OCI-LY7 (cell line): ENCODE results near the gene LGI2. TPM values are rescaled to one million over a fixed set of nuclear protein-coding genes. Genes with fewer than 3 reads are reported as not detected.
A peak's percentile ranks its signal among the peaks of the same experiment; 100 is the strongest.

ENCODE experiments used
- BruUV-seq: library from RNA; stranded (reverse); fragments of 400-500 nt; replicated peaks from 2 replicates; lab custom pipeline; 2021; lab: Mats Ljungman, UMichigan
- CTCF ChIA-PET: fragments of 300-600 bp; sonication (Branson Sonifier 250); formaldehyde crosslinking; loops from one replicate; lab custom pipeline; 2022; ENCODE audit warnings: antibody characterized with exemption; ENCODE audit not compliant: unreplicated experiment; lab: Charles Lee
- POLR2A ChIA-PET: fragments of 300-600 bp; sonication (Branson Sonifier 250); formaldehyde crosslinking; loops from one replicate; lab custom pipeline; 2022; ENCODE audit warnings: antibody characterized with exemption; lab: Charles Lee
- DNase-seq: peaks from one replicate; pipeline ENCODE4 v3.0.0-alpha.2; 2015; ENCODE audit warnings: low spot score
- H2AFZ ChIP-seq: fragments of 200-600 bp; sonication (generic), shearing (Covaris generic); 2 replicates; pipeline ENCODE4 v1.6.1; 2014; ENCODE audit warnings: mild to moderate bottlenecking, antibody characterized with exemption, low read length, moderate library complexity
- H3K27ac ChIP-seq: fragments of 200-600 bp; sonication (generic); 2 replicates; pipeline ENCODE4 v1.5.1; 2014; ENCODE audit warnings: mixed run types, low read depth, mild to moderate bottlenecking, moderate library complexity, low read length, inconsistent platforms; ENCODE audit not compliant: poor library complexity, severe bottlenecking
- H3K36me3 ChIP-seq: fragments of 200-600 bp; sonication (generic); 2 replicates; pipeline ENCODE4 v1.6.1; 2014; ENCODE audit warnings: mild to moderate bottlenecking, antibody characterized with exemption, low read length, moderate library complexity, mixed read lengths; ENCODE audit not compliant: insufficient read depth
- H3K4me1 ChIP-seq: fragments of 200-600 bp; sonication (generic); 2 replicates; pipeline ENCODE4 v1.5.1; 2014; ENCODE audit warnings: mild to moderate bottlenecking, low read length; ENCODE audit not compliant: insufficient read depth, poor library complexity, severe bottlenecking
- H3K4me2 ChIP-seq: fragments of 200-600 bp; sonication (generic); 2 replicates; pipeline ENCODE4 v1.6.1; 2014; ENCODE audit warnings: mild to moderate bottlenecking, low read length
- H3K4me3 ChIP-seq: fragments of 200-600 bp; sonication (generic); 2 replicates; pipeline ENCODE4 v1.5.1; 2014; ENCODE audit warnings: mild to moderate bottlenecking, low read depth, low read length; ENCODE audit not compliant: poor library complexity, severe bottlenecking
- H3K79me2 ChIP-seq: fragments of 200-600 bp; sonication (generic); 2 replicates; pipeline ENCODE4 v1.6.1; 2016; ENCODE audit warnings: low read depth, mild to moderate bottlenecking, low read length, moderate library complexity, mixed read lengths; ENCODE audit not compliant: insufficient read depth
- H3K9me2 ChIP-seq: fragments of 200-600 bp; sonication (generic); 2 replicates; pipeline ENCODE4 v1.6.1; 2016; ENCODE audit warnings: mild to moderate bottlenecking, low read length, mixed read lengths; ENCODE audit not compliant: insufficient read depth
- H3K9me3 ChIP-seq: fragments of 200-600 bp; sonication (generic); 2 replicates; pipeline ENCODE4 v1.6.1; 2014; ENCODE audit warnings: mild to moderate bottlenecking, mixed run types, low read length, mixed read lengths
- H4K20me1 ChIP-seq: fragments of 200-600 bp; sonication (generic); 2 replicates; pipeline ENCODE4 v1.6.1; 2014; ENCODE audit warnings: mild to moderate bottlenecking, antibody characterized with exemption, low read length, moderate library complexity, mixed read lengths; ENCODE audit not compliant: insufficient read depth
- CTCF ChIP-seq: fragments of 200-600 bp; sonication (generic); conservative IDR thresholded peaks from 2 replicates; pipeline ENCODE4 v1.5.1; 2014; ENCODE audit warnings: mild to moderate bottlenecking, antibody characterized with exemption, low read length, moderate library complexity, mixed read lengths
- EZH2phosphoT487 ChIP-seq: fragments of 200-600 bp; sonication (generic); IDR thresholded peaks from 2 replicates; pipeline ENCODE4 v1.6.1; 2018; ENCODE audit warnings: low read depth, borderline replicate concordance, mild to moderate bottlenecking, mixed run types, antibody characterized with exemption, low read length, moderate library complexity, mixed read lengths
- intact Hi-C: fragments of 100-400 bp; cut with micrococcal nuclease; formaldehyde crosslinking; loops from one replicate; pipeline ENCODE4 v1.10.0; 2022; ENCODE audit not compliant: unreplicated experiment
- total RNA-seq, 2 experiments: library from RNA; depleted of rRNA in 1 of 2; stranded (reverse); fragments of >200 nt in 1 of 2; shearing (Covaris generic) in 1 of 2; gene quantifications; 2 replicates each; pipeline ENCODE4 v1.2.3, GENCODE V29; 2014 to 2022

Gene LGI2
- total RNA-seq, 2 experiments from 2014 or later: not detected

- no peaks in the 10 kb centered on the region for H3K79me2 ChIP-seq
- POLR2A ChIA-PET: no interaction called here
- H3K9me3 ChIP-seq: peaks cover 27% of the 10 kb centered on the region
- H3K36me3 ChIP-seq: no peaks in the 10 kb centered on the region
- DNase-seq: no peak
- H2AFZ ChIP-seq: no peak overlapping the region
- H3K4me1 ChIP-seq: no peaks in the 10 kb centered on the region
- TF ChIP-seq CTCF: no peak
- TF ChIP-seq EZH2phosphoT487: no peak
- no peak overlapping the region for H3K4me3 ChIP-seq
- intact Hi-C loops: no loop called here
- H4K20me1 ChIP-seq: no peaks in the 10 kb centered on the region
- BruUV-seq: no TSS peak
- H3K4me2 ChIP-seq: no peak overlapping the region
- CTCF ChIA-PET: no interaction called here
- no peaks in the 10 kb centered on the region for H3K9me2 ChIP-seq
- no peak overlapping the region for H3K27ac ChIP-seq
These were observed 64.7 kb downstream of the LGI2 start for GRCh38 chr4:24966076-24966475.

- no peaks in the 10 kb centered on the region for H3K79me2 ChIP-seq
- CTCF ChIA-PET: no interaction called here
- peak; percentile 68 for DNase-seq
- no TSS peak for BruUV-seq
- H4K20me1 ChIP-seq: no peaks in the 10 kb centered on the region
- H3K4me2 ChIP-seq: no peak overlapping the region
- H3K9me3 ChIP-seq: peaks cover 27% of the 10 kb centered on the region
- POLR2A ChIA-PET: no interaction called here
- H3K9me2 ChIP-seq: no peaks in the 10 kb centered on the region
- no peak overlapping the region for H3K4me3 ChIP-seq
- no peaks in the 10 kb centered on the region for H3K36me3 ChIP-seq
- H3K27ac ChIP-seq: no peak overlapping the region
- intact Hi-C loops: no loop called here
- TF ChIP-seq EZH2phosphoT487 (no peak), CTCF (no peak)
- H2AFZ ChIP-seq: no peak overlapping the region
- H3K4me1 ChIP-seq: no peaks in the 10 kb centered on the region
These were observed 65.1 kb downstream of the LGI2 start for GRCh38 chr4:24965627-24966026.

GRCh38 chr4:24963277-24963676 lies 67.5 kb downstream of the LGI2 start:
- Histone ChIP-seq H3K9me2 (no peaks in the 10 kb centered on the region), H3K27ac (no peak overlapping the region), H3K79me2 (no peaks in the 10 kb centered on the region), H3K4me1 (no peaks in the 10 kb centered on the region), H3K4me3 (no peak overlapping the region), H3K9me3 (peaks cover 27% of the 10 kb centered on the region), H2AFZ (no peak overlapping the region), H3K4me2 (no peak overlapping the region), H3K36me3 (no peaks in the 10 kb centered on the region), H4K20me1 (no peaks in the 10 kb centered on the region)
- intact Hi-C loops: no loop called here
- ChIA-PET POLR2A (no interaction called here), CTCF (no interaction called here)
- DNase-seq: no peak
- TF ChIP-seq CTCF: no peak
- TF ChIP-seq EZH2phosphoT487: no peak
- BruUV-seq: no TSS peak
